ENCODE results near the gene LILRB3. TPM values are rescaled to one million over a fixed set of nuclear protein-coding genes. Genes with fewer than 3 reads are reported as not detected.
"Not testable (repeated sequence)": the region's sequence is repeated elsewhere in the genome, so short reads cannot be mapped to it uniquely, and the experiment has no call there.

Gene LILRB3
- total RNA-seq, 4 donors from 2014 or later, result 3.0 to 5.3 TPM; not detected in 2

DNA sequence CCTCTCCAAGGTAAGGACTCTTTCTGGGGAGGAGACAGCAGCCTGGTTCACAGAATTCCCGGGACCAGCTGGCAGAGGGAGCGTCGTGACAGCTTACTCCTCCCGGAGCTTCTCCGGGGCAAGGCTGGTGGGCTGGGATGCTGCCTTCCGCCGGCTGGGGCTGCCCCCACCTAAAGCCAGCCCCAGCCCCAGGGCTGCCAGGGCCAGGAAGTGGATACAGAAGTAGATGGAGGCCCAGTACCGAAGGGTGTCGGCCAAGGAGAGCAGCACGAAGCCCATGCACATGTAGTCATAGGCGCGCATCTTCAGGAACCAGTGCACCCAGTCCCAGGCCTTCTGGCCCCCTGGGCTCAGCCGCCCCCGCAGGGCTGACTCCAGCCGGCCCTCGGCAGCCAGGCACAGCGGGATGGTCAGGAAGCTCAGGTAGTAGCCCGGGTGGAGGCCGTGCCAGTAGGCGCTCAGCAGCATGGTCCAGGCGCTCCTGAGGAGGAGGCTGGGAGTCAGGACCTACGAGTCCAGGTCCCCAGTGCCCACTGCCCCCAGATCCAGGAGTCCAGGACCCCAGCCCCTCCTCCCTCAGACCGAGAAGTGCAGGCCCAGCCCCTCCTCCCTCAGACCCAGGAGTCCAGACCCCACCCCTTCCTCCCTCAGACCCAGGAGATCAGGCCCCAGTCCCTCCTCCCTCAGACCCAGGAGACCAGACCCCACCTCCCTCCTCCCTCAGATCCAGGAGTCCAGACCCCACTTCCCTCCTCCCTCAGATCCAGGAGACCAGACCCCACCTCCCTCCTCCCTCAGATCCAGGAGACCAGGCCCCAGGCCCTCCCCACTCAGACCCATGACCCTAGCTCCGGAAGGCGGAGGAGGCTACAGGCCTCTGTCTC, 48.6 kb downstream of the LILRB3 start:
- Histone ChIP-seq H3K4me3 (no peak overlapping the region), H3K36me3 (no peaks in the 10 kb centered on the region), H3K27ac (no peak overlapping the region), H3K27me3 (no peaks in the 10 kb centered on the region), H3K4me1 (no peaks in the 10 kb centered on the region), H3K9me3 (no peaks in the 10 kb centered on the region)
- TF ChIP-seq POLR2A (IDR thresholded peaks at IDR 0.05), result no peak
- TF ChIP-seq, protein P1, sequence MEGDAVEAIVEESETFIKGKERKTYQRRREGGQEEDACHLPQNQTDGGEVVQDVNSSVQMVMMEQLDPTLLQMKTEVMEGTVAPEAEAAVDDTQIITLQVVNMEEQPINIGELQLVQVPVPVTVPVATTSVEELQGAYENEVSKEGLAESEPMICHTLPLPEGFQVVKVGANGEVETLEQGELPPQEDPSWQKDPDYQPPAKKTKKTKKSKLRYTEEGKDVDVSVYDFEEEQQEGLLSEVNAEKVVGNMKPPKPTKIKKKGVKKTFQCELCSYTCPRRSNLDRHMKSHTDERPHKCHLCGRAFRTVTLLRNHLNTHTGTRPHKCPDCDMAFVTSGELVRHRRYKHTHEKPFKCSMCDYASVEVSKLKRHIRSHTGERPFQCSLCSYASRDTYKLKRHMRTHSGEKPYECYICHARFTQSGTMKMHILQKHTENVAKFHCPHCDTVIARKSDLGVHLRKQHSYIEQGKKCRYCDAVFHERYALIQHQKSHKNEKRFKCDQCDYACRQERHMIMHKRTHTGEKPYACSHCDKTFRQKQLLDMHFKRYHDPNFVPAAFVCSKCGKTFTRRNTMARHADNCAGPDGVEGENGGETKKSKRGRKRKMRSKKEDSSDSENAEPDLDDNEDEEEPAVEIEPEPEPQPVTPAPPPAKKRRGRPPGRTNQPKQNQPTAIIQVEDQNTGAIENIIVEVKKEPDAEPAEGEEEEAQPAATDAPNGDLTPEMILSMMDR (IDR thresholded peaks at IDR 0.05), result no peak
- intact Hi-C loops (cut with DNase I; ENCODE audit: low total_unique reads), result loop anchor here (5.0 kb wide), 1 partner anchor 53 kb away; no protein-coding TSS in a partner anchor
- DNase-seq, result no peak

DNA sequence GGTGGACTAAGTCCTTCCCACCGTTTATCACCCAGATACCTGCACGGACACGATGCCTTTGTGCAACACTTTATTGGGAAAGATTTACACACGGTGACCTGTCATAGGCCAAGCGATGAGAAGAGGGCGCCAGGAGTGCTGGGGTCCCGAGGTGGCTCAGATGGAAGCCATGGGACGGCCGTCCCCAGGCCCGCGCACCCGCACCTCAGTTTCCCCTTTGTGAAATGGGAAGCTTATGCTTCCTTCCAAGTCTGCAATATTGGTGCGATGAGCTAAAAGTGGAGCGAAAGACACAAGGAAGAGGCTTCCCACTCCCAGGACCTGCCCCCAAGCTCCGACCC, 49.5 kb downstream of the LILRB3 start:
- H3K27me3 ChIP-seq, result no peaks in the 10 kb centered on the region
- TF ChIP-seq POLR2A (IDR thresholded peaks at IDR 0.05), result no peak
- TF ChIP-seq, protein P1 (IDR thresholded peaks at IDR 0.05), result no peak
- intact Hi-C loops (cut with DNase I; ENCODE audit: low total_unique reads), result loop anchor here (5.0 kb wide), 1 partner anchor 54 kb away; no protein-coding TSS in a partner anchor
- no peak for DNase-seq
- no peak overlapping the region for H3K27ac ChIP-seq
- H3K9me3 ChIP-seq, result no peaks in the 10 kb centered on the region
- H3K4me1 ChIP-seq, result no peaks in the 10 kb centered on the region
- H3K36me3 ChIP-seq, result no peaks in the 10 kb centered on the region
- no peak overlapping the region for H3K4me3 ChIP-seq

DNA sequence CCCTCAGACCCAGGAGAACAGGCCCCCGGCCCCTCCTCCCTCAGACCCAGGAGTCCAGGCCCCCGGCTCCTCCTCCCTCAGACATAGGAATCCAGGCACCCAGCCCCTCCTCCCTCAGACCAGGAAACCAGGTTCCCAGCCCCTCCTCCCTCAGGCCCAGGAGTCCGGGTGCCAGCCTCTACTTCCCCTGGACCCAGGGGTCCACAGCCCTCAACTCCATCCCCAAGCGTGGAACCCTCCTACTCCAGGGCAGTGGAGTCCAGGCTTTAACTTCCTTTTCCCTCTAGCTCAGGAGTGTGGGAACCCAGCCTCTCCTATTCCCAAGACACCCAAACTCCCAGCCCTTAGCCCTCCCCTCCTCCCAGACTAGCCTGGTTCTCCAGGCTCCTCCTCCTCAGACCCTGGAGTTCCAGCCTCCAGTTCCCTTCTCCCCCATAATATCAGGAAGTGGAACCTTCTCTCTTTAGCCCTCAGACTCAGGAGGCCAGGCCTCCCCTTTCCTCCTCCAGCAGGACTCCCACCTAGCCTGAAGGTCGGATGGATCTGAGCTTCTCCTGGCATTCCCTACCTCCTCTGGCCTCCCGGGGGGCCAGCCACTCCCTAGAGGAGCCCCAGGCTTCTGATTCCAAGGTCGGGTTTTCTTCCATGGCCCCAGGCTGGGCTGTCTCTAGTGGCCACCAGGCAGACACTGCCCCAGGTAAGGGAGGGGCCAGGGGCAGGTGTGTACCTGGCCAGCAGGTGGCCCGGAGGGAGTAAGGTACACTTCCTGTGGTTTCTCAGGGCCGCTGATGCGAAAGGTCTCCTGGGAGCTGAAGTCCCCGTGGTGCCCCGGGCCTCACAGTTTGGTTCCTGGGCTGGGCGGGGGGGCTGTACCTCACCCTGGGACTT, 50.1 kb downstream of the LILRB3 start, which contains the start of gene TMC4:
Gene TMC4 (minus strand): TSS at position 690 of the 888 bp plus-strand sequence. CDS start 43 bp downstream, at position 647.
- intact Hi-C loops (cut with DNase I; ENCODE audit: low total_unique reads), result loop anchor here (5.0 kb wide), 1 partner anchor 55 kb away; no protein-coding TSS in a partner anchor
- no peak for DNase-seq
- no peak within 1 kb of the TSS for H3K4me3 ChIP-seq

DNA sequence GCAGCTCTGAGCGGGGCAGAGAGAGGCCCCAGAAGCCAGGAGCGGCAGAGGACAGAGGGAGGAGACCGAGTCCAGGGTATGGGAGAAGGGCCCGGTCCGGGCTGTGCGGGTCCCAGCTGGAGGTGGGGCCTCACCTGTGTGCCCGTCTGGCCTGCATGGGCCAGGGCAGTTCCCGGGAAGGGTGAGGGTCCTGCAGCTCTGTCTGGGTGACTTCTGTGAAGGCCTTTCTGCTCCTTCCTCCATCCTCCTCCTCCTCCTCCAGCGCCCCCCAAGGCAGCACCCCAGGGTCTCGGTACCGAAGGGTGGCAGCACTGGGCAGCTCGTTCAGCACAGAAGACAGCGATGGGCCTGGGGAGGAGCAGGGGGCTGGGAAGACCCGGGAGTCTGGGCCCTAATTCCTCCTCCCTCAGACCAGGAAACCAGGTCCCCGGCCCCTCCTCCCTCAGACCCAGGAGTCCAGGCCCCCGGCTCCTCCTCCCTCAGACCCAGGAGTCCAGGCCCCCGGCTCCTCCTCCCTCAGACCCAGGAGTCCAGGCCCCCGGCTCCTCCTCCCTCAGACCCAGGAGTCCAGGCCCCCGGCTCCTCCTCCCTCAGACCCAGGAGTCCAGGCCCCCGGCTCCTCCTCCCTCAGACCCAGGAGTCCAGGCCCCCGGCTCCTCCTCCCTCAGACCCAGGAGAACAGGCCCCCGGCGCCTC, 50.9 kb downstream of the LILRB3 start:
- intact Hi-C loops (cut with DNase I; ENCODE audit: low total_unique reads), result loop anchor here (5.0 kb wide), 1 partner anchor 55 kb away; no protein-coding TSS in a partner anchor
- H3K4me3 ChIP-seq, DNase-seq, H3K4me1 ChIP-seq, H3K36me3 ChIP-seq, H3K27me3 ChIP-seq, H3K9me3 ChIP-seq, H3K27ac ChIP-seq: not testable (repeated sequence)

More for the DNA sequence above, 50.1 kb downstream of the LILRB3 start, which contains the start of gene TMC4:
- H3K4me1 ChIP-seq, result no peaks in the 10 kb centered on the region
- peak within 1 kb of the TSS in 1 of 2 donors; percentile 54 for H3K27ac ChIP-seq
- H3K36me3 ChIP-seq, result no peaks in the 10 kb centered on the region
- H3K27me3 ChIP-seq, result no peaks in the 10 kb centered on the region
- TF ChIP-seq, protein P1 (IDR thresholded peaks at IDR 0.05), result no peak
- TF ChIP-seq POLR2A (IDR thresholded peaks at IDR 0.05), result peak in 1 of 2 donors; percentile 30
- H3K9me3 ChIP-seq, result no peaks in the 10 kb centered on the region

DNA sequence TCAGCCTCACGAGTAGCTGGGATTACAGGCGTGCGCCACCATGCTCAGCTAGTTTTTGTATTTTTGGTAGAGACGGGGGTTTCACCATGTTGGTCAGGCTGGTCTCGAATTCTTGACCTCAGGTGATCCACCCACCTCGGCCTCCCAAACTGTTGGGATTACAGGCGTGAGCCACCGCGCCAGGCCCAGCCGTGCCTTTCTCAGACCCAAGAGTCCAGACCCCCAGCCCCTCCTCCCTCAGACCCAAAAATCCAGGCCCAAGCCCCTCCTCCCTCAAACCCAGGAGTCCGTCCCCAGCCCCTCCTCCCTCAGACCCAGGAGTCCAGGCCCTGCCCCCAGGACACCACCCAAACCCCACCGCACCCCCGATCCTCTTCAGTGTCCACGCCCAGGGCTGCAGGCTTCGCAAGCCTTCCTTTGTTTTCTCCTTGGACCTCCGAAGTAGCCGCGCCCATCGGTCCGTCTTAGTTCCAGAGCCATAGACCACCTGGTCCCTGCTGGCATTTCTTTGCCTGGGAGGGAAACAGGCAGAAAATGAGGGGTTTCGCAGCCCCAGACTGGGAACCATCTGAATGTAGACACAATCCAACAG, 53.6 kb downstream of the LILRB3 start:
- H3K4me3 ChIP-seq, result no peak overlapping the region
- intact Hi-C loops (cut with DNase I; ENCODE audit: low total_unique reads), result no loop called here
- H3K27me3 ChIP-seq, result no peaks in the 10 kb centered on the region
- H3K27ac ChIP-seq, result no peak overlapping the region
- DNase-seq, result no peak
- no peak for TF ChIP-seq POLR2A (IDR thresholded peaks at IDR 0.05)
- TF ChIP-seq, protein P1 (IDR thresholded peaks at IDR 0.05), result no peak
- H3K36me3 ChIP-seq, result no peaks in the 10 kb centered on the region
- H3K4me1 ChIP-seq, result no peaks in the 10 kb centered on the region
- H3K9me3 ChIP-seq, result no peaks in the 10 kb centered on the region

All from uterus (tissue), 4 donors.